ENCODE data around the gene SHF.
"Not testable (repeated sequence)": the region's sequence is repeated elsewhere in the genome, so short reads cannot be mapped to it uniquely, and the experiment has no call there.

Gene SHF

GRCh38 chr15:45149060-45149459, 38.7 kb downstream of the SHF start:
- Mint-ChIP-seq H3K4me1 (ENCODE audit: low read depth) (no peaks in the 10 kb centered on the region), H3K9me3 (no peaks in the 10 kb centered on the region), H3K27me3 (ENCODE audit: low read depth) (no peaks in the 10 kb centered on the region), H3K4me3 (no peak overlapping the region), H3K36me3 (ENCODE audit: low read depth) (peaks cover 4% of the 10 kb centered on the region), H3K27ac (no peak overlapping the region)

- Mint-ChIP-seq H3K4me1 (ENCODE audit: low read depth) (no peaks in the 10 kb centered on the region), H3K36me3 (ENCODE audit: low read depth) (peaks cover 4% of the 10 kb centered on the region), H3K27me3 (ENCODE audit: low read depth) (no peaks in the 10 kb centered on the region), H3K4me3 (no peak overlapping the region), H3K9me3 (no peaks in the 10 kb centered on the region), H3K27ac (no peak overlapping the region)
Observed at GRCh38 chr15:45148076-45149059, 39.4 kb downstream of the SHF start.

- H3K4me3 Mint-ChIP-seq: no peak overlapping the region
- H3K4me1 Mint-ChIP-seq (ENCODE audit: low read depth): no peaks in the 10 kb centered on the region
- peaks cover 4% of the 10 kb centered on the region for H3K36me3 Mint-ChIP-seq (ENCODE audit: low read depth)
- H3K27ac Mint-ChIP-seq: no peak overlapping the region
- no peaks in the 10 kb centered on the region for H3K9me3 Mint-ChIP-seq
- H3K27me3 Mint-ChIP-seq (ENCODE audit: low read depth): no peaks in the 10 kb centered on the region
Observed at GRCh38 chr15:45147606-45148005, 40.2 kb downstream of the SHF start.

GRCh38 chr15:45146405-45146804, 41.4 kb downstream of the SHF start:
- Mint-ChIP-seq H3K4me1 (ENCODE audit: low read depth) (no peaks in the 10 kb centered on the region), H3K27me3 (ENCODE audit: low read depth) (no peaks in the 10 kb centered on the region), H3K27ac (no peak overlapping the region)

GRCh38 chr15:45144775-45145174, 43.0 kb downstream of the SHF start:
- no peaks in the 10 kb centered on the region for H3K27me3 Mint-ChIP-seq (ENCODE audit: low read depth)
- no peaks in the 10 kb centered on the region for H3K4me1 Mint-ChIP-seq (ENCODE audit: low read depth)
- no peak overlapping the region for H3K27ac Mint-ChIP-seq
- H3K9me3 Mint-ChIP-seq: no peaks in the 10 kb centered on the region
- no peak overlapping the region for H3K4me3 Mint-ChIP-seq
- H3K36me3 Mint-ChIP-seq (ENCODE audit: low read depth): no peaks in the 10 kb centered on the region

More at GRCh38 chr15:45146405-45146804, 41.4 kb downstream of the SHF start:
- H3K4me3 Mint-ChIP-seq: no peak overlapping the region
- H3K36me3 Mint-ChIP-seq (ENCODE audit: low read depth): no peaks in the 10 kb centered on the region
- H3K9me3 Mint-ChIP-seq: no peaks in the 10 kb centered on the region

- Mint-ChIP-seq H3K27me3 (ENCODE audit: low read depth) (no peaks in the 10 kb centered on the region), H3K4me1 (ENCODE audit: low read depth) (no peaks in the 10 kb centered on the region), H3K27ac (no peak overlapping the region), H3K9me3 (no peaks in the 10 kb centered on the region), H3K36me3 (ENCODE audit: low read depth) (no peaks in the 10 kb centered on the region), H3K4me3 (no peak overlapping the region)
Observed at GRCh38 chr15:45143946-45144345, 43.8 kb downstream of the SHF start.

GRCh38 chr15:45143056-45143455, 44.7 kb downstream of the SHF start:
- H3K27ac Mint-ChIP-seq: no peak overlapping the region
- no peaks in the 10 kb centered on the region for H3K27me3 Mint-ChIP-seq (ENCODE audit: low read depth)
- H3K9me3 Mint-ChIP-seq: no peaks in the 10 kb centered on the region
- no peaks in the 10 kb centered on the region for H3K4me1 Mint-ChIP-seq (ENCODE audit: low read depth)
- H3K4me3 Mint-ChIP-seq: no peak overlapping the region
- H3K36me3 Mint-ChIP-seq (ENCODE audit: low read depth): no peaks in the 10 kb centered on the region

- peaks cover 2% of the 10 kb centered on the region for H3K4me1 Mint-ChIP-seq (ENCODE audit: low read depth)
- no peaks in the 10 kb centered on the region for H3K9me3 Mint-ChIP-seq
- no peaks in the 10 kb centered on the region for H3K36me3 Mint-ChIP-seq (ENCODE audit: low read depth)
- H3K27me3 Mint-ChIP-seq (ENCODE audit: low read depth): peaks cover 6% of the 10 kb centered on the region
- no peak overlapping the region for H3K27ac Mint-ChIP-seq
- no peak overlapping the region for H3K4me3 Mint-ChIP-seq
Observed at GRCh38 chr15:45141386-45141785, 46.4 kb downstream of the SHF start.

- Mint-ChIP-seq H3K27me3 (ENCODE audit: low read depth) (peaks cover 10% of the 10 kb centered on the region), H3K36me3 (ENCODE audit: low read depth) (no peaks in the 10 kb centered on the region), H3K4me1 (ENCODE audit: low read depth) (peaks cover 5% of the 10 kb centered on the region), H3K27ac (no peak overlapping the region), H3K4me3 (no peak overlapping the region), H3K9me3 (no peaks in the 10 kb centered on the region)
Observed at GRCh38 chr15:45140557-45141250, 47.1 kb downstream of the SHF start.

- Mint-ChIP-seq H3K4me3 (no peak overlapping the region), H3K9me3 (no peaks in the 10 kb centered on the region), H3K36me3 (ENCODE audit: low read depth) (no peaks in the 10 kb centered on the region), H3K4me1 (ENCODE audit: low read depth) (peaks cover 7% of the 10 kb centered on the region), H3K27me3 (ENCODE audit: low read depth) (peaks cover 12% of the 10 kb centered on the region), H3K27ac (no peak overlapping the region)
Observed at GRCh38 chr15:45139770-45140169, 48.0 kb downstream of the SHF start.

- peaks cover 11% of the 10 kb centered on the region for H3K4me1 Mint-ChIP-seq (ENCODE audit: low read depth)
Observed at GRCh38 chr15:45138814-45139765, 48.7 kb downstream of the SHF start.

GRCh38 chr15:45137703-45138102, 50.1 kb downstream of the SHF start:
- Mint-ChIP-seq H3K27ac (no peak overlapping the region), H3K9me3 (no peaks in the 10 kb centered on the region), H3K4me1 (ENCODE audit: low read depth) (peaks cover 11% of the 10 kb centered on the region), H3K36me3 (ENCODE audit: low read depth) (no peaks in the 10 kb centered on the region), H3K4me3 (no peak overlapping the region), H3K27me3 (ENCODE audit: low read depth) (peaks cover 33% of the 10 kb centered on the region)

More at GRCh38 chr15:45138814-45139765, 48.7 kb downstream of the SHF start:
- no peak overlapping the region for H3K4me3 Mint-ChIP-seq
- H3K27ac Mint-ChIP-seq: no peak overlapping the region
- H3K9me3 Mint-ChIP-seq: no peaks in the 10 kb centered on the region
- H3K36me3 Mint-ChIP-seq (ENCODE audit: low read depth): no peaks in the 10 kb centered on the region
- H3K27me3 Mint-ChIP-seq (ENCODE audit: low read depth): peaks cover 19% of the 10 kb centered on the region

- Mint-ChIP-seq H3K9me3 (no peaks in the 10 kb centered on the region), H3K4me3 (no peak overlapping the region), H3K27me3 (ENCODE audit: low read depth) (peaks cover 45% of the 10 kb centered on the region), H3K27ac (no peak overlapping the region), H3K36me3 (ENCODE audit: low read depth) (no peaks in the 10 kb centered on the region), H3K4me1 (ENCODE audit: low read depth) (peaks cover 11% of the 10 kb centered on the region)
Observed at GRCh38 chr15:45136378-45136764, 51.4 kb downstream of the SHF start.

- not testable (repeated sequence) for H3K4me3 Mint-ChIP-seq; H3K36me3 Mint-ChIP-seq (ENCODE audit: low read depth); H3K9me3 Mint-ChIP-seq; H3K27ac Mint-ChIP-seq
- peaks cover 11% of the 10 kb centered on the region for H3K4me1 Mint-ChIP-seq (ENCODE audit: low read depth)
- peaks cover 49% of the 10 kb centered on the region for H3K27me3 Mint-ChIP-seq (ENCODE audit: low read depth)
Observed at GRCh38 chr15:45135705-45136377, 51.9 kb downstream of the SHF start.

Measured in T-helper 1 cell treated with Interleukin-12 subunit alpha and Interleukin-12 subunit beta and Interleukin-4 antibody, amounts not matched to agents 30 μg/mL and 1 μg/mL, for 36 hours (primary cell).